Ishikawa (cell line): ENCODE results near the gene TMEM52B.

Source experiments
- CEBPB ChIP-seq: IDR thresholded peaks from 2 replicates; pipeline ENCODE4 v1.6.1; 2012
- EGR1 ChIP-seq: IDR thresholded peaks from 2 replicates; pipeline ENCODE4 v1.6.1; 2012
- EP300 ChIP-seq: IDR thresholded peaks from 2 replicates; pipeline ENCODE4 v1.6.1; 2012; ENCODE audit warnings: borderline replicate concordance
- FOXM1 ChIP-seq: IDR thresholded peaks from 2 replicates; pipeline ENCODE4 v1.6.1; 2012; ENCODE audit warnings: low read depth, borderline replicate concordance
- MAX ChIP-seq: IDR thresholded peaks from 2 replicates; pipeline ENCODE4 v1.6.1; 2012
- RAD21 ChIP-seq: IDR thresholded peaks from 2 replicates; pipeline ENCODE4 v1.6.1; 2012; ENCODE audit warnings: low read depth
- REST ChIP-seq: IDR thresholded peaks from 2 replicates; pipeline ENCODE4 v1.6.1; 2012; ENCODE audit warnings: low read depth, mild to moderate bottlenecking
- TAF1 ChIP-seq: IDR thresholded peaks from 2 replicates; pipeline ENCODE4 v1.6.1; 2012; ENCODE audit warnings: low read depth, mild to moderate bottlenecking
- TEAD4 ChIP-seq: IDR thresholded peaks from 2 replicates; pipeline ENCODE4 v1.6.1; 2012
- YY1 ChIP-seq: IDR thresholded peaks from 2 replicates; pipeline ENCODE4 v1.6.1; 2012; ENCODE audit warnings: low read depth
- ZBTB7A ChIP-seq: IDR thresholded peaks from 2 replicates; pipeline ENCODE4 v1.6.1; 2012; ENCODE audit warnings: low read depth

- TF ChIP-seq ZBTB7A: no peak
- no peak for TF ChIP-seq REST
- no peak for TF ChIP-seq EP300
- TF ChIP-seq RAD21: no peak
- TF ChIP-seq FOXM1: no peak
- TF ChIP-seq YY1: no peak
- TF ChIP-seq TEAD4: no peak
- no peak for TF ChIP-seq MAX
- TF ChIP-seq TAF1: no peak
- TF ChIP-seq EGR1: no peak
- TF ChIP-seq CEBPB: no peak
Measured at GRCh38 chr12:10165421-10165820, 13.4 kb upstream of the TMEM52B start.
